GM18870 (cell line): ENCODE results near the gene TNKS1BP1.
A peak's percentile ranks its signal among the peaks of the same experiment; 100 is the strongest.
"Not testable (repeated sequence)": the region's sequence is repeated elsewhere in the genome, so short reads cannot be mapped to it uniquely, and the experiment has no call there.

ENCODE experiments used
- ATAC-seq: cut with Tn5 transposase; IDR thresholded peaks from one replicate; pipeline ENCODE4 v1.9.1; 2021; ENCODE audit warnings: moderate library complexity; ENCODE audit not compliant: unreplicated experiment

Gene TNKS1BP1, protein sequence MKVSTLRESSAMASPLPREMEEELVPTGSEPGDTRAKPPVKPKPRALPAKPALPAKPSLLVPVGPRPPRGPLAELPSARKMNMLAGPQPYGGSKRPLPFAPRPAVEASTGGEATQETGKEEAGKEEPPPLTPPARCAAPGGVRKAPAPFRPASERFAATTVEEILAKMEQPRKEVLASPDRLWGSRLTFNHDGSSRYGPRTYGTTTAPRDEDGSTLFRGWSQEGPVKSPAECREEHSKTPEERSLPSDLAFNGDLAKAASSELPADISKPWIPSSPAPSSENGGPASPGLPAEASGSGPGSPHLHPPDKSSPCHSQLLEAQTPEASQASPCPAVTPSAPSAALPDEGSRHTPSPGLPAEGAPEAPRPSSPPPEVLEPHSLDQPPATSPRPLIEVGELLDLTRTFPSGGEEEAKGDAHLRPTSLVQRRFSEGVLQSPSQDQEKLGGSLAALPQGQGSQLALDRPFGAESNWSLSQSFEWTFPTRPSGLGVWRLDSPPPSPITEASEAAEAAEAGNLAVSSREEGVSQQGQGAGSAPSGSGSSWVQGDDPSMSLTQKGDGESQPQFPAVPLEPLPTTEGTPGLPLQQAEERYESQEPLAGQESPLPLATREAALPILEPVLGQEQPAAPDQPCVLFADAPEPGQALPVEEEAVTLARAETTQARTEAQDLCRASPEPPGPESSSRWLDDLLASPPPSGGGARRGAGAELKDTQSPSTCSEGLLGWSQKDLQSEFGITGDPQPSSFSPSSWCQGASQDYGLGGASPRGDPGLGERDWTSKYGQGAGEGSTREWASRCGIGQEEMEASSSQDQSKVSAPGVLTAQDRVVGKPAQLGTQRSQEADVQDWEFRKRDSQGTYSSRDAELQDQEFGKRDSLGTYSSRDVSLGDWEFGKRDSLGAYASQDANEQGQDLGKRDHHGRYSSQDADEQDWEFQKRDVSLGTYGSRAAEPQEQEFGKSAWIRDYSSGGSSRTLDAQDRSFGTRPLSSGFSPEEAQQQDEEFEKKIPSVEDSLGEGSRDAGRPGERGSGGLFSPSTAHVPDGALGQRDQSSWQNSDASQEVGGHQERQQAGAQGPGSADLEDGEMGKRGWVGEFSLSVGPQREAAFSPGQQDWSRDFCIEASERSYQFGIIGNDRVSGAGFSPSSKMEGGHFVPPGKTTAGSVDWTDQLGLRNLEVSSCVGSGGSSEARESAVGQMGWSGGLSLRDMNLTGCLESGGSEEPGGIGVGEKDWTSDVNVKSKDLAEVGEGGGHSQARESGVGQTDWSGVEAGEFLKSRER (N-terminal part only)

GRCh38 chr11:57324886-57325734 lies at the start of gene TNKS1BP1:
TNKS1BP1 (minus strand) TSS chr11:57324952; CDS start chr11:57321885, 3,067 bp downstream.
- ATAC-seq, result peak; percentile 87

- no peak for ATAC-seq
These were observed 48.4 kb upstream of the TNKS1BP1 start for GRCh38 chr11:57373146-57373545.

- ATAC-seq, result no peak
These were observed 46.2 kb upstream of the TNKS1BP1 start for GRCh38 chr11:57370941-57371340.

DNA sequence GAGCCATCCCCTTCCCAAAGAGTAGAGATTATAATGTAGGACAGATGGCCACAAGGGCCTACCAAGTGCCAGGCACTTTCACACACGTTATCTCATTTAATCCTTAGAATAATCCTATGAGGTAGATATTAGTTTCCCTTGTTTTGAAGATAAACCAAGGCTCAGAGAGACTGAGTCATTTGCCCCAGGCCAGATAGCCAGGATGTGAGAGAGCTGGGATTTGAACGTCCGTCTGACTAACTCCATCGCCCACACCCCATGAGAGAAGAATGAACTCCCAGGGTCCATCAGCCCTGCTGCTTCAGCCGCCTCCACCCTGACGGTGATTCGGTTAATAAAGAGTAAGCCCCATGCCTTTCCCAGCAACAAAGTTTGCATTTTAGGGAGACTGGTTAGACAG lies 45.5 kb upstream of the TNKS1BP1 start:
- no peak for ATAC-seq

GRCh38 chr11:57368845-57369232 lies 44.1 kb upstream of the TNKS1BP1 start:
- ATAC-seq, result no peak

DNA sequence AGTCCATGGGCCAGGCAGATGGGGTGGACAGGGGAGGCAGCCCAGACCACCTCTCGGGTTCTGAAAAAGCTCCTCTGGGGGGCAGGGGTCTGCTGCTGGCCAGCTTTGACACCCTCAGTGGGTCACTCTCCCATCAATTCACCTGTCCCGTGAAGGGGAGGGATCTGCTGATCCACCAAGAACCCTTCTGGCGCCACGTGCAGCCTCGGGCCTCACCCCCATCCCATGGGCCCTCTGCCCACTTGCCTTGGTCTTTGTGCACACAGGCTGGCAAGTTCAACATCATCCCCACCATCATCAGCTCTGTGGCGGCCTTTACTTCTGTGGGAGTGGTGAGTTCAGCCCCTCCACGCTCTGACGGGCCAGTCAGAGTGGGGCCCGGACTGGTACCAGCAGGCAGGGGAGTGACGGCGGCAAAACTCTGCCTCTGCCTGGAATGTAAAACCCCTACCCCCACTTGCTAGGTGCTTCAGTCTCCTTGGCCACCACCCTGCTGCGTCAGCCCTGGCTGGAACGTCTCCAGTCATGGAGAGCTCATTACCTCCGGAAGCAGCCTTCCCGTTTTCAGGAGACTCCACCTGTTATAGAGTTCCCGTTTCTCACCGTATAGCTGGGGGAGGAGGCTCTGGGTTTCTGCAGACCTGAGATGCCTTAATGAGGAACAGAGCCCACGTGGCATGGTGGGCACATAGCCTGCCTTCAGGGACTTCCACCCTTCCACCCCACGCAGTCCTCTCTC lies 43.5 kb upstream of the TNKS1BP1 start:
- ATAC-seq, result no peak

DNA sequence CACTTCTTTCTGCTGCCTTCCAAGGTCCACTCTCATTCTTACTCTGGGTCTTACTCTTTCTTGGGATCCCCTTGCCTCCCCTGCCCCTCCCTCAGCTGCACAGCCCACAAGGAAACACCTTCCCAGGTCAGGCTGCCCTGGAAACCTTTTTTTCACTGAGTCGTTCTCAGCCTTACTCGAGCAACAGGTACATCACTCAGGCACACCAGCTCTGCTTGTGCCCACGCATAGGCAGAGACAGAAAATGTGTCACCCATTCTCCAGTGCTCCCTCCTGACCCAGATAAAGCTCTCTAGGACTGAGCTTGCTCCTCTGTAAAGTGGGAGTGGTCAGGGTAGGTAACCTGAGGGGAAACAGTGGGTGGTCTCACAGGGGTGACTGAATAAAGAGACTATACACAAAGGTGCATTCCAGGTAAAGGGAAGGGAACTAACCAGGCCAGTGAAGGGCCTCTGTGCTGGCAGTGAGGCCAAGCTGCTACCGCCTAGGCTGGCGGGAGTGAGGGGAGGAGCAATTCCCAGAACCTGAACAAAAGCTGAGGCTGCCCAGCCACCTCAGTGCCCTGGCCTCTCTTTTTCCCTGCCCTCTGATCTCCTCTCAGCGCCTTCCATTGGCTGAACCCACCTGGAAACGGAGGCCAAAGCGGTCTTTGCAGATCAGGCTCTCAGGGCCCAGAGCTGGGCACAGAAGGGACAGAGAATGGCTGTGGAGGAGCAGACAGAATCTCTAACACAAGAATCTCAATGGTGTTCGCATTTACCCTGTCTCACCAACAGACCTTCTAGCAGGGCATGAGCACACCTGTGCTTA lies 40.3 kb upstream of the TNKS1BP1 start:
- no peak for ATAC-seq

DNA sequence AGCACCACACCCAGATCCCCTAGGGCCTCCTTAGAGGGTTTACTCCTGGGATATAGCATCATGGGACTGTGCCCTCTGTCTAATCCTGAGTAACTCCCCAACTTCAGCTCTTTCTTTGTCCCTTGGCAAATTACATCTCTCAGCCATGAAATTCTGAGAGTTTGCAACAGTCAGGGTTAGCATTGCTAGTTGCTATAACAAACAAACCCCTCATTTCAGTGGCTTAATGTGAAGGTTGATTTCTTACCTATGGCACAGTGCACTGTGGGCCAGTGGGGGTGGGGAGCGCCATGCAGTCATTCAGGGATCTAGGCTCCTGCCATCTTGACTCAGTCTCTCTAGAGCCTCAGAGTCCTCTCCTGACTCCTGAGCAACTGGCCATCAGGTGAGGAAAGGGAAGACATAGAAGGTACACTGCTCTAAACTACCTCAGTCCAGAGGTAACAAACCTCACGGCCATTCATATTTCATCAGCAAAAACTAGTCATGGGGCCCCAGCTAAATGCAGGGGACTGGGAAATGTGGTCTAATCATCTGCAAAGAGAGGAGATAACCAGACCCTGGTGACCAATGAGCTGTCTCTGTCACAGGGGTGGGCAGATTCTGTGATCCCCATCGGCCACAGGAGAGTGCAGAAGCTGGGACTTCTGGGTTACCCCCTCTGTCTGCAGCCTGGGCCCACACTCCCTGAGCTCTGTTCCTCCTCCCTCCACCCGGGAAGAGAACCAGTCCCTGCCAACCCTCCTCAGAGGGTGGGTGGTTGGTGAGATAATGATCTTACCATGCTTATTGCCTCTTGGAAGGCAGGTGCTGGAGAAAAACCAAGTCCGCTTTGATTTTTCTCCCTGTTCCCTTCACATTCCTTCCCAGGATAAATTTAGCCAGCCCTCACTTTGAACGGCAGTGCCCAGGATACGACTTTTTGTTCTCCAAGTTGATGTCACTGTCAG lies 38.7 kb upstream of the TNKS1BP1 start:
- no peak for ATAC-seq

- no peak for ATAC-seq
These were observed 37.2 kb upstream of the TNKS1BP1 start for GRCh38 chr11:57361926-57362325.

- not testable (repeated sequence) for ATAC-seq
These were observed 36.7 kb upstream of the TNKS1BP1 start for GRCh38 chr11:57361420-57361819.

DNA sequence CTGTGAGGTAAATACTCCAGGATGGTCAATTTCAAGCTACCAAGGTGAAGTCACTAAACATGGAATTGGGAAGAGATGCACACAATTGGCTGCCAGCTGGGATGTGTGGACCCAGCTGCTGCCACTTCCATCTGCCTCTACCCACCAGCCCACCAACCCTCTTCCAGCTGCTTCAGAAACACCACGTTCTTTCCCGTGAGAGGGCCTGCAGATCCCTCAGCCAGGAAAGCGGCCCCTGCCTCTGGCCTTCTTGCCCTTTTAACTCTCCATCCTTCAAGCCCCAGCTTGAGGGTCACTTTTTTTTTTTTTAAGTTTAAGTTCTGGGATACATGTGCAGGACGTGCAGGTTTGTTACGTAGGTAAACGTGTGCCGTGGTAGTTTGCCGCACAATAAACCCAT lies 36.2 kb upstream of the TNKS1BP1 start:
- no peak for ATAC-seq

GRCh38 chr11:57359896-57360690 lies 35.3 kb upstream of the TNKS1BP1 start:
- ATAC-seq, result no peak

GRCh38 chr11:57359396-57359795 lies 34.6 kb upstream of the TNKS1BP1 start:
- no peak for ATAC-seq

DNA sequence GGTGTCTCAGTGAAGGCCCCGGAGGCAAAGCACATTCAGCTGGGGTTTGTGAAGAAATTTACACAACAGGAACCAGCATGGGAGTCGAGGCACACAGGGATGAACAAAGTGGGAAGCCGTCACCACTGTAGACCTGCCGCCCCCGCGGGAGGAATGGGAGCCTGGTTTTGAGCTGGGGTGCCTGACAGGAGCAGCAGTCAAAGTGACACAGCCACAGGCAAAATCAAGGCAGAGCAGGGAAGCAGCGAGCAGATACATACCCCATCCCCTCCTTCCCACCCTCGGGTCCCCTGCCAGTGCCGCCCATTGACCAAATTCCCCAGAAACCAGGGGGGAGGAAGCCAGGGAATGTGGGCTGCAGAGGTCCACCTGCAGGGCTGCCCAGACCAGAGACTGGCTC lies 34.2 kb upstream of the TNKS1BP1 start:
- ATAC-seq, result no peak

DNA sequence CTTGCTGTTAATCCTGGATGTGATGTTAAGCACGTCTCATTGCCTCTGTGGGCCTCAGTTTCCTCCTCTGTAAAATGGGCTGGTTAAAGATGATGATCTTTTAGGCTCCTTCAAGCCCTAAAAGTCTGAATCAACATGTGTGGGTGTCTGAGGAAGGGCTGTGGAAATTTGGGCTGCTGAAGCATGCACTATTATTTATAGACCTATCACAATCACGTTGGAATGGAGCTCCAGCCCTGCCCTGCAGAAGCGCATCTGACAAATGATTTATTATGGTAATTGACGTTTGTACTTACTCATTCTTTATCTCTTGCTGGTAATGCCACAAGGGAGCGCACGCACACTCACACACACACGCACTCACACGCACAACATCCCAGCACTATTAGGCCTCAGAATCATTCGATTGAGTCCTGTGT lies 33.8 kb upstream of the TNKS1BP1 start:
- ATAC-seq, result no peak

DNA sequence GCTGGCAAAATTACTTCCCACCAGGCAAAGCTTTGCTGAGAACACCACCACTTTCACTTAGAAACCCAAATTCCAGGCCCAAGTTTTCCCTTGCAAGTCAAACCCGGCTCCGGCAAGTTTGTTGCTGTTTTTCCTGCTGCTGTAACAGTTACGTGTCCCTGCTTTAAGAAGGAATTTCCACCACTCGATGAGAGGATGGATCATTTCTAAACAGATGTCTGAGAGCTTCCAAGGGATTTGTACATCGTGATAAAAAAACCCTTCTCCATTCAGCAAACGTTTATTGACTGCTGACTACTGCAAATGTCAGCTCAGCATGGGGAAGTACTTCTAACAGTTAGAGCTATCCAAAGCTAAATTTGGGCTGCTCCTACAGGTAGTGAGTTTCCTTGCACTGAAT lies 33.1 kb upstream of the TNKS1BP1 start:
- no peak for ATAC-seq

GRCh38 chr11:57357310-57357709 lies 32.6 kb upstream of the TNKS1BP1 start:
- ATAC-seq, result no peak
